OCI-LY1 (cell line): ENCODE data around the gene GSTO1.
A peak's percentile ranks its signal among the peaks of the same experiment; 100 is the strongest.

Experiments
- H2AFZ ChIP-seq: fragments of 200-600 bp; sonication (generic), shearing (Covaris generic); 2 replicates; pipeline ENCODE4 v1.6.0; 2014; ENCODE audit warnings: antibody characterized with exemption, mild to moderate bottlenecking, low read length
- H3F3A ChIP-seq: fragments of 200-600 bp; sonication (generic), shearing (Covaris generic); 2 replicates; pipeline ENCODE4 v1.6.0; 2014; ENCODE audit warnings: mild to moderate bottlenecking, antibody characterized with exemption, low read length, moderate library complexity; ENCODE audit not compliant: insufficient read depth
- H3K27ac ChIP-seq: fragments of 200-600 bp; sonication (generic); 2 replicates; pipeline ENCODE4 v1.5.1; 2014; ENCODE audit warnings: low read length, mixed run types, mild to moderate bottlenecking, low read depth; ENCODE audit not compliant: poor library complexity, severe bottlenecking
- H3K27me3 ChIP-seq: fragments of 200-600 bp; sonication (generic); 2 replicates; pipeline ENCODE4 v1.6.0; 2014; ENCODE audit warnings: antibody characterized with exemption, mild to moderate bottlenecking, low read length, moderate library complexity; ENCODE audit not compliant: insufficient read depth
- H3K36me3 ChIP-seq: fragments of 200-600 bp; sonication (generic); 2 replicates; pipeline ENCODE4 v1.6.1; 2014; ENCODE audit warnings: mild to moderate bottlenecking, antibody characterized with exemption, low read length, moderate library complexity, mixed read lengths; ENCODE audit not compliant: insufficient read depth
- H3K4me1 ChIP-seq: fragments of 200-600 bp; sonication (generic); 2 replicates; pipeline ENCODE4 v1.5.1; 2014; ENCODE audit warnings: mild to moderate bottlenecking, low read length, moderate library complexity; ENCODE audit not compliant: insufficient read depth, severe bottlenecking
- H3K4me2 ChIP-seq: fragments of 200-600 bp; sonication (generic), shearing (Covaris generic); 2 replicates; pipeline ENCODE4 v1.6.1; 2014; ENCODE audit warnings: low read length
- H3K4me3 ChIP-seq: fragments of 200-600 bp; sonication (generic); 2 replicates; pipeline ENCODE4 v1.5.1; 2014; ENCODE audit warnings: low read length, low read depth, mild to moderate bottlenecking, mixed read lengths; ENCODE audit not compliant: poor library complexity, severe bottlenecking
- H3K79me2 ChIP-seq: fragments of 200-600 bp; shearing (Covaris generic); 2 replicates; pipeline ENCODE4 v1.6.1; 2016; ENCODE audit warnings: mixed run types, low read length, mixed read lengths; ENCODE audit not compliant: insufficient read depth
- H3K9ac ChIP-seq: fragments of 200-600 bp; sonication (generic), shearing (Covaris generic); 2 replicates; pipeline ENCODE4 v1.6.1; 2014; ENCODE audit warnings: mild to moderate bottlenecking, low read length, mixed read lengths
- H3K9me2 ChIP-seq: fragments of 200-600 bp; sonication (generic), shearing (Covaris generic); 2 replicates; pipeline ENCODE4 v1.6.1; 2014; ENCODE audit warnings: low read depth, mild to moderate bottlenecking, low read length, mixed read lengths
- H3K9me3 ChIP-seq: fragments of 200-600 bp; shearing (Covaris generic); 2 replicates; pipeline ENCODE4 v1.6.1; 2014; ENCODE audit warnings: low read length, mixed read lengths
- H4K20me1 ChIP-seq: fragments of 200-600 bp; sonication (generic), shearing (Covaris generic); 2 replicates; pipeline ENCODE4 v1.6.0; 2016; ENCODE audit warnings: mild to moderate bottlenecking, low read length; ENCODE audit not compliant: insufficient read depth
- EZH2 ChIP-seq: fragments of 200-600 bp; sonication (generic), shearing (Covaris generic); IDR thresholded peaks from 2 replicates; pipeline ENCODE4 v1.8.0; 2017; ENCODE audit warnings: borderline replicate concordance, mixed run types, mild to moderate bottlenecking, antibody characterized with exemption, low read length, moderate library complexity, mixed read lengths
- TF ChIP-seq, protein P1 (sequence below): fragments of 200-600 bp; sonication (generic), shearing (Covaris generic); IDR thresholded peaks from 2 replicates; pipeline ENCODE4 v1.5.1; 2017; ENCODE audit warnings: mild to moderate bottlenecking, antibody characterized with exemption, low read length, moderate library complexity, mixed read lengths

The GSTO1 gene

DNA sequence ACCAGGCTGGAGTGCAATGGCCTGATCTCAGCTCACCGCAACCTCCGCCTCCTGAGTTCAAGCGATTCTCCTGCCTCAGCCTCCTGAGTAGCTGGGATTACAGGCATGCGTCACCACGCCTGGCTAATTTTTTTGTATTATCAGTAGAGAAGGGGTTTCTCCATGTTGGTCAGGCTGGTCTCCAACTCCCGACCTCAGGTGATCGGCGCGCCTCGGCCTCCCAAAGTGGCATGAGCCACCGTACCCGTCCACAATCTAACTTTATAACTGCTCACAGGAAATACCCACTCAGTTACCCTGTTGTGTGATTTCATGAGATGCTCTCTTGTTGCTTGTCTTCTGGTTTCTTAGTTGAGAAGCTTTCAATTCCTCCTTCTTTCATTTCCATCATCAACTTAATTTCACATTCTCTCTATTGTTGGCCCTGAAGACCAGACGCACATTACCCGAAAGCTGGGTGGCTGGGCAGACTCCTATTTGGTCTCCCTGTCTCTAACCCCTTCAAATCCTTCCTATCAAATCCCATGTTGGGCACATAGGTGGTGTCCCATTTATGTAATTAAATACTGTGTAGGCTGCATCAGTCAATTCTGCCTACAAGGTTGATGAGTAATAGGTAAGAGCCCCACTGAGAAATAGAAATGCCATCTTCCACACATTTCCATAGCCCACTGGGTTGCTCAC, 13.2 kb downstream of the GSTO1 start:
- no peak overlapping the region for H2AFZ ChIP-seq
- no peak overlapping the region for H3K27ac ChIP-seq
- H3K4me3 ChIP-seq = peak overlapping the region; percentile 86
- H3K36me3 ChIP-seq = peaks cover 23% of the 10 kb centered on the region
- H3K9me3 ChIP-seq = no peaks in the 10 kb centered on the region
- H3K4me2 ChIP-seq = peak overlapping the region; percentile 93
- TF ChIP-seq EZH2 = no peak
- TF ChIP-seq, protein P1, sequence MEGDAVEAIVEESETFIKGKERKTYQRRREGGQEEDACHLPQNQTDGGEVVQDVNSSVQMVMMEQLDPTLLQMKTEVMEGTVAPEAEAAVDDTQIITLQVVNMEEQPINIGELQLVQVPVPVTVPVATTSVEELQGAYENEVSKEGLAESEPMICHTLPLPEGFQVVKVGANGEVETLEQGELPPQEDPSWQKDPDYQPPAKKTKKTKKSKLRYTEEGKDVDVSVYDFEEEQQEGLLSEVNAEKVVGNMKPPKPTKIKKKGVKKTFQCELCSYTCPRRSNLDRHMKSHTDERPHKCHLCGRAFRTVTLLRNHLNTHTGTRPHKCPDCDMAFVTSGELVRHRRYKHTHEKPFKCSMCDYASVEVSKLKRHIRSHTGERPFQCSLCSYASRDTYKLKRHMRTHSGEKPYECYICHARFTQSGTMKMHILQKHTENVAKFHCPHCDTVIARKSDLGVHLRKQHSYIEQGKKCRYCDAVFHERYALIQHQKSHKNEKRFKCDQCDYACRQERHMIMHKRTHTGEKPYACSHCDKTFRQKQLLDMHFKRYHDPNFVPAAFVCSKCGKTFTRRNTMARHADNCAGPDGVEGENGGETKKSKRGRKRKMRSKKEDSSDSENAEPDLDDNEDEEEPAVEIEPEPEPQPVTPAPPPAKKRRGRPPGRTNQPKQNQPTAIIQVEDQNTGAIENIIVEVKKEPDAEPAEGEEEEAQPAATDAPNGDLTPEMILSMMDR = no peak
- peaks cover 12% of the 10 kb centered on the region for H3K79me2 ChIP-seq
- H4K20me1 ChIP-seq = no peaks in the 10 kb centered on the region
- H3K27me3 ChIP-seq = no peaks in the 10 kb centered on the region
- peaks cover 20% of the 10 kb centered on the region for H3K4me1 ChIP-seq
- H3K9ac ChIP-seq = peak overlapping the region; percentile 83
- H3K9me2 ChIP-seq = no peaks in the 10 kb centered on the region
- no peaks in the 10 kb centered on the region for H3F3A ChIP-seq

DNA sequence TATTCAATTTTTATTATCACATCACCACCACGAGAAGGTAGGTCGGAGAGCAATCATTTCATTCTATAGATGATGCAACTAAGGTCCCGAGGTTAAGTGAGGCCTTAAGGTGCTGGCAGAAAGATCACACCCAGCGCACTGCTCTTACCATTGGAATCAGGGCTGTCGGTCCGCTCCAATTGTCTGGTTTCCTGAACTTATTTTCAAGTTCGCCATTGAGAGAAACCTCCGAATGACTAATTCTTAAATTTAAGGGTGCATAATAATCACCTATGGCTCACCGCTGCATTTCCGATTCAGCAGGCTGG, 13.7 kb downstream of the GSTO1 start:
- H3K36me3 ChIP-seq = peaks cover 23% of the 10 kb centered on the region
- H4K20me1 ChIP-seq = no peaks in the 10 kb centered on the region
- H3K4me1 ChIP-seq = peaks cover 20% of the 10 kb centered on the region
- peaks cover 12% of the 10 kb centered on the region for H3K79me2 ChIP-seq
- H3K9ac ChIP-seq = peak overlapping the region; percentile 83
- H3K27me3 ChIP-seq = no peaks in the 10 kb centered on the region
- no peaks in the 10 kb centered on the region for H3K9me2 ChIP-seq
- H3K9me3 ChIP-seq = no peaks in the 10 kb centered on the region
- no peak overlapping the region for H3K27ac ChIP-seq
- no peaks in the 10 kb centered on the region for H3F3A ChIP-seq
- peak overlapping the region; percentile 93 for H3K4me2 ChIP-seq
- H3K4me3 ChIP-seq = peak overlapping the region; percentile 86
- TF ChIP-seq, protein P1 = no peak
- TF ChIP-seq EZH2 = no peak
- H2AFZ ChIP-seq = 0 out of 2 replicates have a peak overlapping the region, but pooled peaks have one; percentile 2

DNA sequence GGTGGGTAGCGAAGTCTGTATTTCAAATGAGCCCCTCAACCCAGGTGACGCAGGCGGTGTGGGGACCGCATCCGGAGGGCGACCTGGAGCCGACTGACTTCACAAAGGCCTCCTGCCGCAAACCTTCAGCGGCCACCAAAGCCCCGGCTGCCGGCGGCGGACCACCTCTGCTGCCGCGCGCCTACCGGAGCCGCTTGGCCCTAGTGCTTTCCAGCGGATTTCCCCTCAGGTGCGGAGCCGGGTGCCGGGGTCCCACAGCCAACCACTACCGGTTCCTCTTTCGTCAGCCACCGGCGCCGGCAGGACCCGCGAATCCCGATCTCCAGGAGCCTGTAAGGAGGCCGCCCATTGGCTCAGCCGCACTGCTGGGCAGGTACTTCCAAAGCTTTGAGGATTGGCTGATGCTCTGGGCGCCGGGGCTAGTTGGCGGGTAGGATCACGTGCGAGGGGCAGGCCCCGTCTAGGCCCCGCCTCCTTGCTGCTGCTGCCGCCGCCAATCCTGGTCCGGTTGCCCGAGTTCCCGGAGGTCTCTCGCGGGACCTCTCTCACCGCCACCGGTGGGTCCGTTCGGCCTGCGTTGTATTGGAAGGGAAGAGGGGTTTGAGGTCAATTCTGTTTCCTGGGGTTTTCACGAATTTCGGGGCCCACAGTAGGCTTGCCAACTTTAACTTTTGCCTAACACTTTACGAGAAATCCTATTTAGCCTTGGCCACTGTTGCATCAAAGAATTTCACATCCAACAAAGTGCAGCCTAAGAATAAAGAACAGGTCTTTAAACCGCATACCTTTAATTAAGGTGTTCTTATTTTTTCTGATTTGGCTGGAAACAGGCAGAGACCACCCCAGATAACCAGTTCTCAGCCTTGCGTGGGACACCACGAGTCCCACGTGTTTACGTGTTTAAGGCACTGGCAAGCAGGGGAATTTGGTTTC, 14.3 kb downstream of the GSTO1 start, which contains the start of gene GSTO2:
TSS of gene GSTO2 (plus strand) at position 472 of the 933 bp plus-strand sequence. CDS start 5,732 bp downstream, outside the sequence.
- Histone ChIP-seq H4K20me1 (no peaks in the 10 kb centered on the region), H2AFZ (0 out of 2 replicates have a peak within 1 kb of the TSS, but pooled peaks have one; percentile 25), H3K4me2 (peak within 1 kb of the TSS; percentile 93), H3K79me2 (peaks cover 12% of the 10 kb centered on the region), H3K9me3 (no peaks in the 10 kb centered on the region), H3F3A (no peaks in the 10 kb centered on the region), H3K4me1 (peaks cover 20% of the 10 kb centered on the region), H3K9ac (peak within 1 kb of the TSS; percentile 83), H3K9me2 (no peaks in the 10 kb centered on the region), H3K4me3 (peak within 1 kb of the TSS; percentile 86), H3K27ac (no peak within 1 kb of the TSS), H3K36me3 (peaks cover 23% of the 10 kb centered on the region), H3K27me3 (no peaks in the 10 kb centered on the region)
- no peak for TF ChIP-seq EZH2
- TF ChIP-seq, protein P1 = no peak
